ENCODE measurements around the gene CLIP3.
"Not testable (repeated sequence)": the region's sequence is repeated elsewhere in the genome, so short reads cannot be mapped to it uniquely, and the experiment has no call there.

CLIP3 gene

DNA sequence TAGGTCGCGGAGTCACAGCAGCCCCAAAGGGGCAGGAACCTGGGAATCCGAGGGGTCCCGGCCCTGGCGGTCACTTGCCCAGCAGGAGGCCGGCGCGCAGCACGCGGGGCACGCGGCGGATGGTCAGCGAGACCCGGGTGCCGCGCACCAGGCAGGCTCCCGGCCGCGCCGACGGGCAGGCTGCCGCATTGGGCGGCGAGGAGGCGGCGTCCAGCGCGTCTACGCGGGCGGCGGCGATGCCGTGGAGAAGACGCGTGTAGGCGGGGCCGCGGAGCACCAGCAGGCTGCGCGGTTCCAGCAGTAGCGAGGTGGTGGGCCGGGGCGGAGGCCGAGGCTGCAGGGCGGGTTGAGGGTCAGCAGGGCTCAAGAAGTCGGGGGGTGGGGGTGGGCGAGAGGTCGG lies 23.5 kb downstream of the CLIP3 start:
- in situ Hi-C loops (cut with MboI; ENCODE audit: low sequenced_read_pairs): no loop called here

DNA sequence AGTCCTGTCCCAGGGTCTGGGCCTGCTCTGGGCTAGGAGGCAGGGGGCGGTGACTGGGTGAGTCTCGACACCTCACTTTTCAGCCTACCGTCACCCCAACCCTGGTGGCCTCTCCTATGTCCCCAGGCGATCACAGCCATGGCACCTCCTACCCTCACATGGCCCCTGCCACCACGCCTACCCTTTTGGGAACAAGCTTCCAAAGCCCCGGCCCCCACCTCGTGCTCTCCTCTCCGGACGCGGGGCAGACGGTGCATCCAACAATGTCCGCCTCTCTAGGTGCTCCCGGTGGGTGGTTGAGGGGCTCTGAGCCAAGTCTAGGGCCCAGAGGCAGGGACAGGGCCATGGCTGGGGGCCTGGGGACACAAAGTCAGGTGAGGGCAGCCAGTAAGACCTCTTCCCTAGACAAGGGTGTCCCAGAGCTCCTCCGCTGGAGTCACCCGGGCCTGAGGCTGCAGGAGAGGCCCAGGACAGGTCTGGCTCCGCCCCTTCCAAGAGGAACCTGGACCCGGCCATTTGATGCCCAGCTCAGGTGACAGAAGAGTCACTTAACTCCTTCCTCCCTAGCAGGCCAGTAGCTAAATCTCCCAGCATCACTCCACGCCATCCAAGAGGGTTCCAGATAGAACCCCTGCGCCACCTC lies 24.2 kb downstream of the CLIP3 start, which contains the start of gene SYNE4:
Gene SYNE4 (minus strand): TSS at position 478 of the 643 bp plus-strand sequence. CDS start 132 bp downstream, at position 346.
- in situ Hi-C loops (cut with MboI; ENCODE audit: low sequenced_read_pairs): no loop called here

GRCh38 chr19:36006955-36007354 lies 25.7 kb downstream of the CLIP3 start:
- in situ Hi-C loops (cut with MboI; ENCODE audit: low sequenced_read_pairs): no loop called here

- in situ Hi-C loops (cut with MboI; ENCODE audit: low sequenced_read_pairs): no loop called here
Observed at GRCh38 chr19:36003284-36003683, 29.4 kb downstream of the CLIP3 start.

GRCh38 chr19:36001605-36002004 lies 31.1 kb downstream of the CLIP3 start:
- in situ Hi-C loops (cut with MboI; ENCODE audit: low sequenced_read_pairs): no loop called here

GRCh38 chr19:35996777-35997176 lies 35.9 kb downstream of the CLIP3 start:
- in situ Hi-C loops (cut with MboI; ENCODE audit: low sequenced_read_pairs): no loop called here

DNA sequence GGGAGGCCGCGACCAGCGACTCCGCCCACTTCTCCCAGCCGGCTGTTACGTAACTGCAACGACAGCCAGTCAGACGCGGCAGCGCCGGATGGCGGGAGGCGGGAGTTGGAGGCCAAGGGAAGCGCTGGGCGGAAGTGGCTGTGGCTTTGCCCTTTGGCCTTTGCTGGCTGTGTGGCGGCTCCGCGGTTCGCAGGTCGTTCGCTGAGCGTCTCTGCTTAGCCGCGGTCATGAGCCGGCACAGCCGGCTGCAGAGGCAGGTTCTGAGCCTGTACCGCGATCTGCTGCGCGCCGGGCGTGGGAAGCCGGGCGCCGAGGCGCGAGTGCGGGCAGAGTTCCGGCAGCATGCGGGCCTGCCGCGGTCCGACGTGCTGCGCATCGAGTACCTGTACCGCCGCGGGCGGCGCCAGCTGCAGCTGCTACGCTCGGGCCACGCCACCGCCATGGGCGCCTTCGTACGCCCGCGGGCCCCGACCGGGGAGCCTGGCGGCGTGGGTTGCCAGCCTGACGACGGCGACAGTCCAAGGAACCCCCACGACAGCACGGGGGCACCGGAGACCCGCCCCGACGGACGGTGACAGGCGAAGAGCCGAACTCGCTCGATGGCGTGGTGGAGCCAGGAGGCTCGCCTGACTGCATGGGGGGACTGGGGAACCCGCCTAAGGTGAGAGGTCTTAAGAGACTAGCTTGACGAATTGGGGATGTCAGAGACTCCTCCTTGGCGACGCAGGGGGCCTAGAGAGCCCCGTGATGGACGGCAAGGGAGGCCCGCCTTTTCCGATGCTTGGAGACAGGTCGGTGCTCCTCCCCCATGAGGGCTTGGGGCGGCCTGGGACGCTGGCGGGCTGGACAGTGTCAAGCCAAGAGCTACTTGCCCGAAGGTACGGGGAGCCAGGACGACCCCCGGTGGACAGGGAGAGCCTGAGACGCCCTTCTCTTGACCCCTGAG lies 37.4 kb downstream of the CLIP3 start, which contains the start of gene SDHAF1:
Gene SDHAF1 (plus strand): TSS at position 141 of the 946 bp plus-strand sequence. CDS start 87 bp downstream, at position 228.
- in situ Hi-C loops (cut with MboI; ENCODE audit: low sequenced_read_pairs): no loop called here

GRCh38 chr19:35993923-35994598 lies 38.6 kb downstream of the CLIP3 start:
- in situ Hi-C loops (cut with MboI; ENCODE audit: low sequenced_read_pairs): no loop called here

GRCh38 chr19:35992907-35993765 lies 39.5 kb downstream of the CLIP3 start:
- in situ Hi-C loops (cut with MboI; ENCODE audit: low sequenced_read_pairs): no loop called here

DNA sequence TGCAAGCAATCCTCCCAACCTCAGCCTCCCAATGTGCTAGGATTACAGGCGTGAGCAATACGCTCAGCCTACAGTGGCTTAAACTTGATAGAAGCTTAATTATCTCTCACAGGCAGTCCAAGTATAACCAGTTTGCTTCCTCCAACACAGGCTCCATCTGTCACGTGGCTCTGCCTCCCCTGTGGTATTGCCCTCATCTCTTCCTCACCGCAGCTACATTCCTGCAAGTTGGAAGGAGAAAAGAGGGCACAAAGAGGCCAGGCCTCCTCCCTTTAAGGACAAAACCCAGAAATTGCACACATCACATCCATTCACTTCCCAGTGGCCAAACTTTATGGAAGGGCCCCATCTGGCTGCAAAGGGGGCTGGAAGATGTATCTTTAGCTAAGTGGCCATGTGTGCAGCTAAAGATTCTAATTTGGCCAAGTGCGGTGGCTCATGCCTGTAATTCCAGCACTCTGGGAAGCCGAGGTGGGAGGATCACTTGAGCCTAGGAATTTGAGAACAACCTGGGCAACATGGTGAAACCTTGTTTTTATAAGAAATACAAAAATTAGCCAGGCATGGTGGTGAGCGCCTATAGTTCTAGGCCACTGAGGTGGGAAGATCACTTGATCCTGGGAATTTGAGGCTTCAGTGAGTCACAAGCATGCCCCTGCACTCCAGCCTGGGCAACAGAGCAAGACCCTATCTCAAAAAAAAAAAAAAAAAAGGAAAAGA lies 40.8 kb downstream of the CLIP3 start:
- in situ Hi-C loops (cut with MboI; ENCODE audit: low sequenced_read_pairs): no loop called here

DNA sequence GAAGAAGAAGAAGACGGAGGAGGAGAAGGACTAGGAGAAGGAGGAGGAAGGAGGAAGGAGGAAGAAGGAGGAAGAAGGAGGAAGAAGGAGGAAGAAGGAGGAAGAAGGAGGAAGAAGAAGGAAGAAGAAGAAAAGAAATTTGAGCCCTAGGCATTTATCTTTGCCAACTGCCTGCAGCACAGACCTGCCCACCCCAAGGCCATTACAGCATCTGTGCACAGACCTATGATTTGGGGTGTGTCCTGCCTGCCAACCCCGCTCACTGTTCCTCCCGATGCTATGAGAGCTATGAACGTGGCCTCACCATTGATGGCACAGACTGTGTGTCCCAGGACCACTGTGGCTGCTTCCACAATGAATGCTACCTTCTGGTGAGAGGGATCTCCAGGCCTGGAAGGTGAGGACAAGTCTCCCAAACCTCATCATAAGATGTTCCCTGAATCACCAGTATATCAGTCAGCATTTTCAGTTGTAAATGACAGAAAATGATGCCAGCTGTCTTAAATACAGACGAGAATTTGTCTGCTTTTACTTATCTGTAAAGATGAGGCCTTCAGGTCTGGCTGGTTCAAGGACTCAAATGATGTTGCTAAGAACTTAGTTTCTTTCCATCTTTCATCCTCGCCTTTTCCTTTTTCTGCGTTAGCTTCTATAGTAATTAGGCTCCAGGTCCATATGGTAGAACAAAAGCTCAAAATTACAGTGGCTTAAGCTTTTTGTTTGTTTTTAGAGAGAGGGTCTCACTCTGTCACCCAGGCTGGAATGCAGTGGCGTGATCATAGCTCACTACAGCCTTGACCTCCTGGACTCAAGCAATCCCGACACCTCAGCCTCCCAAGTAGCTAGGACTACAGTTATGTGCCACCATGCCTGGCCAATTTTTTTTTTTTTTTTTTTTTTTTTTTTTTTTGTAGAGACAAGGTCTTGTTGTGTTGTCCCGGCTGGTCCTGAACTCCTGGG lies 41.6 kb downstream of the CLIP3 start:
- in situ Hi-C loops (cut with MboI; ENCODE audit: low sequenced_read_pairs): no loop called here

- in situ Hi-C loops (cut with MboI; ENCODE audit: low sequenced_read_pairs): no loop called here
Observed at GRCh38 chr19:35990156-35990555, 42.5 kb downstream of the CLIP3 start.

DNA sequence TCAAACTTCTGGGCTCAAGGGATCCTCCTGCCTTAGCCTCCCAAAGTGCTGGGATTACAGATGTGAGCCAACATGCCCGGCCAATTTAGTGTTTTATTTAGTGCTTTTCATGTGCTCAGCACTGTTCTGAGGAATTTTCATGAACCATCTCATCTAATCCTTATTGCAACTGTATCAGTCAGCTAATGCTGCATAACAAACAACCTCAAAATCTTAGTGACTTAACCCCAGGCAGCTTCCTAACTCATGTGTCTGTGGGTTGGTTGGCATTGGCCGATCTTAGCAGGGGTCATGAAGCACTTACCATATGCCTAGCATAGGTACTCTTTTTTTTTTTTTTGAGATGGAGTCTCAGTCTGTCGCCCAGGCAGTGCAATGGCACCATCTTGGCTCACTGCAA lies 43.8 kb downstream of the CLIP3 start:
- in situ Hi-C loops (cut with MboI; ENCODE audit: low sequenced_read_pairs): no loop called here

- in situ Hi-C loops (cut with MboI; ENCODE audit: low sequenced_read_pairs): no loop called here
Observed at GRCh38 chr19:35987571-35987896, 45.1 kb downstream of the CLIP3 start.

DNA sequence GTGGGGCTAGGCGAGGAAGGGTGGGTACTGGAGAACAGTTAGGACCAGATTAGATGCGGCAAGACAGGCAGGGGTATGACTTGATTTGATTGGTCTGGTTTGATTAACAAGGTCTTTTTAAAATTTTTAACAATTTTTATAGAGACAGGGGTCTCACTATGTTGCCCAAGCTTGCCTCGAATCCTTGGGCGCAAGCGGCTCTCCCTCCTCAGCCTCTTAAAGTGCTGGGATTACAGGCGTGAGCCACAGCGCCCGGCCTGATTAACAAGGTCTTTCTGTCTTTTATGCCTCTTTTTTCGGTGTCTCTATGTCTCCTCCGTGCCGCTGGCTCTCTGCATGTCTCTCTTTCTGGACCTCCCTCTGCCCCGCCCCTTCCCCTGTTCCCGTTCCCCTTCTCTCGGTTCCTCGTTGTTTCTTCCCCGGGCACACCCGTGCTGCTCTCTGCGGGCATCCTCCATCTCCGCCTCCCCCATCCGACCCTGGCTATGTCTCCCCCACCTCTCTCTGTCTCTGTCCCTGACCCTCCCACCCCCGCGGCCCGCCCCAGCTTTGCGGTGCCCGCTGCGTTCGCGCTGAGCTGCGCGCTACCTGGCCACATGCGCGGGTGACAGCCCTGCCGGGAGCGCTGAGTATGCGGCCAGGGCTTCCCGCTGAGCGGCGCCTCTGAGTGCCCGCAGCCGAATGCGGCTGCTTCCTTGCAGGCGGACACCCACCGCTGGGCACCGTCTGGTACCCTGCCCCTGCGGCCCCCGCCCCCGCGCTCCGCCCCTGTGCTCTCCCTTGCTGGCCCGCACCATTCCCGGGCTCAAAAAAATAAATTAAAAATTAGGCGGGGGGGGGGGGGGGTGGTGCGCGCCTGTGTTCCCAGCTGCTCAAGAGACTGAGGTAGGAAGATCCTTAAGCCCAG lies 45.8 kb downstream of the CLIP3 start:
- in situ Hi-C loops (cut with MboI; ENCODE audit: low sequenced_read_pairs): no loop called here

DNA sequence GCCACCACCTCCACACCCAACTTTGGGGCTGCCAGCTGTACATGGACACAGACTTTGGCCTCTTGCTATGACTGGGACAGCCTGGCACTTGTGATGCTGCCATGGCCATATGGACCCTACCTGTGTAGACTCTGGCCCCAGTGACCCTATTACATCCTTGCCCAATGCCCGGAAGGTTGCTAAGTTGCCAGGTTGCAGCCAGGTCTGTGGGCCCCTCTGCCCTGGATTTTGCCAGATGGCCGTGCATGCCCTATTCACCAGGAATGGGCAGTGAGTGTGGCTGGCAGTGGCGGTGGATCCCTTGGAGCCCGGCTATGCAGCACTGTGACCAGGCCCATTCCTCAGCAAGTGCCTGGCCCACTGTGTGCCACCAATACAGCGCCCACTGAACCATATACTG lies 46.6 kb downstream of the CLIP3 start:
- in situ Hi-C loops (cut with MboI; ENCODE audit: low sequenced_read_pairs): no loop called here

GRCh38 chr19:35983177-35983576 lies 49.5 kb downstream of the CLIP3 start:
- in situ Hi-C loops (cut with MboI; ENCODE audit: low sequenced_read_pairs): no loop called here

- in situ Hi-C loops (cut with MboI; ENCODE audit: low sequenced_read_pairs): not testable (repeated sequence)
Observed at GRCh38 chr19:35980997-35981396, 51.7 kb downstream of the CLIP3 start.

Measured in HL-60/S4 treated with retinoic acid at 250 ng/mL for 4 days and 3 days (cell line).